Measurements from ENCODE around the gene TTLL10. TPM values are rescaled to one million over a fixed set of nuclear protein-coding genes. Genes with fewer than 3 reads are reported as not detected.

Gene TTLL10
- polyA plus RNA-seq, 1 donor (not counting 4 experiments of a cell fraction or from before 2014, with no cell fraction given): not detected

DNA sequence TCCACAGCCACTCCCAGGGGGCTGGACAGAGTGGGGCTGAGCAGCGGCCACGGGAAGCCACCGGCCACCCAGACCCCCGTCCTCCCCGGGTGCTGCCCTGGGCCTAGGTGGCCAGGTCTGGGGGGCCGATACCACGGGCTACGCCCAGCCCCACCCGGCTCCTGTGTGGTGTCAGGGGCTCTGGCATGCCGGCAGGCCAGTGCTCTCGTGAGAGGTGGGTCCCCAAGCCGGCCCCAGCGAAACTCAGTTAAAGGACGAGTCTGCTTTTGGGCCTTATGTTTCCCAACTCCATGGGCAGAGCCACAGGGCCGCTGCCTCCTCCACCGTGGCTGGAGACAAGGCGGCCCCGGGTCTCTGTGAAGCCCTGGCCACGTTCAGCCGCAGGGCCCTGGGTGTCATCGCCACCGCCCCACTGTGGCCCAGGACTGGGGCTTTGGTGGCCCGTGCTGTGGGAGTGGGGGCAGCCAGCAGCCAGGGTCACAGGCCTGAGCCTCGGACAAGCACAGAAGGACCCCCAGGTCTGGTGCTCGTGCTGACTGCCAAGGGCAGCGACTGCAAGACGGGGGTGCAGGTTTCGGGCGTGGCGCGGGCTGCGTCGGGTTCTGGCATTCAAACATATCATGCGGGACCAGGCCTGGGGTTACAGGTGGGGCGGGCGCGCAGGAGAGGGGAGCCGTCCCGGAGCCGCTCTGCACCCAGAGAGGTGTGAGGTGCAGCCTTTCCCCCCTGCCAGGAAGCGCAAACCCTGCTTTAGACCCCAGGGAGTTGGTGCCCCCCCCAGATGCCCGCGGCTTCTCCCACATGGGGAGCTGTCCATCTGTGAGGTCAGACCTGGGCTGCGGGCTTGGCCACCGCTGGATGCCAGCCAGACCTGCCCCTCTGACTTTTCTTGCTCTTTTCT lies 45.9 kb upstream of the TTLL10 start:
- Histone ChIP-seq H3K27ac (ENCODE audit: control insufficient read depth, insufficient read depth, low read length) (no peak overlapping the region), H3K9me3 (ENCODE audit: control insufficient read depth, low read depth, low read length) (no peaks in the 10 kb centered on the region), H3K79me2 (ENCODE audit: control insufficient read depth, insufficient read depth, low read length) (no peaks in the 10 kb centered on the region), H2AFZ (ENCODE audit: control insufficient read depth, low read length) (no peak overlapping the region), H3K4me2 (ENCODE audit: control insufficient read depth, extremely low read depth, insufficient read depth, low read depth, low read length) (no peak overlapping the region), H3K36me3 (ENCODE audit: control insufficient read depth in 2 of 2, extremely low read depth in 1 of 2, insufficient read depth in 2 of 2, low read length in 2 of 2) (no peaks in the 10 kb centered on the region), H3K4me3 (ENCODE audit: control insufficient read depth in 2 of 3, extremely low read depth in 1 of 3, insufficient read depth in 2 of 3, low read depth in 1 of 3, low read length in 3 of 3) (no peak overlapping the region), H3K9ac (ENCODE audit: control insufficient read depth, extremely low read depth, insufficient read depth, low read length) (no peak overlapping the region), H3K9me1 (ENCODE audit: control insufficient read depth, extremely low read depth, insufficient read depth, low read length) (no peaks in the 10 kb centered on the region), H3K27me3 (ENCODE audit: control insufficient read depth, extremely low read depth, insufficient read depth, low read length) (peaks cover 7% of the 10 kb centered on the region), H4K20me1 (ENCODE audit: control insufficient read depth, extremely low read depth, insufficient read depth, low read length) (no peaks in the 10 kb centered on the region), H3K4me1 (ENCODE audit: control insufficient read depth, extremely low read depth, insufficient read depth, low read length) (no peaks in the 10 kb centered on the region)
- dilution Hi-C loops (cut with MboI; ENCODE audit: extremely low pct_ligation_motif_present, low sequenced_read_pairs): no loop called here
- FAIRE-seq: no peak
- DNase-seq (ENCODE audit: low read depth, low spot score): no peak
- TF ChIP-seq EZH2 (IDR thresholded peaks at IDR 0.05; ENCODE audit: low read length): no peak
- TF ChIP-seq, protein P1, sequence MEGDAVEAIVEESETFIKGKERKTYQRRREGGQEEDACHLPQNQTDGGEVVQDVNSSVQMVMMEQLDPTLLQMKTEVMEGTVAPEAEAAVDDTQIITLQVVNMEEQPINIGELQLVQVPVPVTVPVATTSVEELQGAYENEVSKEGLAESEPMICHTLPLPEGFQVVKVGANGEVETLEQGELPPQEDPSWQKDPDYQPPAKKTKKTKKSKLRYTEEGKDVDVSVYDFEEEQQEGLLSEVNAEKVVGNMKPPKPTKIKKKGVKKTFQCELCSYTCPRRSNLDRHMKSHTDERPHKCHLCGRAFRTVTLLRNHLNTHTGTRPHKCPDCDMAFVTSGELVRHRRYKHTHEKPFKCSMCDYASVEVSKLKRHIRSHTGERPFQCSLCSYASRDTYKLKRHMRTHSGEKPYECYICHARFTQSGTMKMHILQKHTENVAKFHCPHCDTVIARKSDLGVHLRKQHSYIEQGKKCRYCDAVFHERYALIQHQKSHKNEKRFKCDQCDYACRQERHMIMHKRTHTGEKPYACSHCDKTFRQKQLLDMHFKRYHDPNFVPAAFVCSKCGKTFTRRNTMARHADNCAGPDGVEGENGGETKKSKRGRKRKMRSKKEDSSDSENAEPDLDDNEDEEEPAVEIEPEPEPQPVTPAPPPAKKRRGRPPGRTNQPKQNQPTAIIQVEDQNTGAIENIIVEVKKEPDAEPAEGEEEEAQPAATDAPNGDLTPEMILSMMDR (optimal IDR thresholded peaks at IDR 0.05 in 1 of 3, IDR thresholded peaks at IDR 0.05 in 1 of 3, conservative IDR thresholded peaks at IDR 0.05 in 1 of 3; ENCODE audit: extremely low read depth in 1 of 3, insufficient read depth in 2 of 3, low read length in 3 of 3): no peak

DNA sequence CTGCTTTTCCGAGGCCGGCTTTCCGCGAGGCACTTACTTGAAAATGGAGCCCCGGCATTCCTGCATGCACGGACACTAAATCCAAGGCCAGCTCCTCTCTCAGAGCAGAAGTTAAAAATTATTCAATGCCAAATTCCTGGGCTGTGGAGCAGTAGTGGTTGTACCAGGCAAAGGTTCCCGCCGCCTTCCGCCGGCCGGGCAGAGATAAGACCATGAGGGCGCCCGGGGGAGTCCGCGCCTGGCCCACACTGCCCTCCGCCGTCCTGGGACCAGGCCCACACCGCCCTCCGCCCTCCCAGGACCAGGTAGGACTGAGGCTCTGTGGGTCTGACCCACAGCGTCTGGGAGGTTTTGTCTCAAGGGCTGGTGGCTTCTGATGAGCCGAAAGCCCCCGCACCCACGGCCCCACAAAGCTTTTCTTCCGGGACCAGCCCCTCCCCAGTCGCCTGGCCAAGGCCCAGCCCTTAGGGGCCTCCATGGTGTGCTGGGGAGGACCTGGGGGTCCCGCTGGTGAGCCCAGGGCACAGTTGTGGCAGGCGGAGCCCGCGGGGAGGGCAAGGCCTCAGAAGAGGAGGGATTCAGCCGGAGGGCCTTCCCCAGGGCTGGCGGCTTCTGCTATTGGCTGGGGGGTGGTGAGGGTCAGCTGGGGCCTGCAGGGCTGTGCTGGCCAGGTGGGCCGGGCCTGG lies 45.1 kb upstream of the TTLL10 start:
- H4K20me1 ChIP-seq (ENCODE audit: control insufficient read depth, extremely low read depth, insufficient read depth, low read length): no peaks in the 10 kb centered on the region
- no peak overlapping the region for H3K9ac ChIP-seq (ENCODE audit: control insufficient read depth, extremely low read depth, insufficient read depth, low read length)
- H3K27ac ChIP-seq (ENCODE audit: control insufficient read depth, insufficient read depth, low read length): no peak overlapping the region
- no peaks in the 10 kb centered on the region for H3K36me3 ChIP-seq (ENCODE audit: control insufficient read depth in 2 of 2, extremely low read depth in 1 of 2, insufficient read depth in 2 of 2, low read length in 2 of 2)
- no peaks in the 10 kb centered on the region for H3K79me2 ChIP-seq (ENCODE audit: control insufficient read depth, insufficient read depth, low read length)
- dilution Hi-C loops (cut with MboI; ENCODE audit: extremely low pct_ligation_motif_present, low sequenced_read_pairs): no loop called here
- no peak overlapping the region for H3K4me2 ChIP-seq (ENCODE audit: control insufficient read depth, extremely low read depth, insufficient read depth, low read depth, low read length)
- TF ChIP-seq EZH2 (IDR thresholded peaks at IDR 0.05; ENCODE audit: low read length): no peak
- TF ChIP-seq, protein P1 (optimal IDR thresholded peaks at IDR 0.05 in 1 of 3, IDR thresholded peaks at IDR 0.05 in 1 of 3, conservative IDR thresholded peaks at IDR 0.05 in 1 of 3; ENCODE audit: extremely low read depth in 1 of 3, insufficient read depth in 2 of 3, low read length in 3 of 3): no peak
- DNase-seq (ENCODE audit: low read depth, low spot score) (no peak), FAIRE-seq (no peak)
- H3K4me3 ChIP-seq (ENCODE audit: control insufficient read depth in 2 of 3, extremely low read depth in 1 of 3, insufficient read depth in 2 of 3, low read depth in 1 of 3, low read length in 3 of 3): no peak overlapping the region
- H2AFZ ChIP-seq (ENCODE audit: control insufficient read depth, low read length): no peak overlapping the region
- peaks cover 8% of the 10 kb centered on the region for H3K27me3 ChIP-seq (ENCODE audit: control insufficient read depth, extremely low read depth, insufficient read depth, low read length)
- H3K4me1 ChIP-seq (ENCODE audit: control insufficient read depth, extremely low read depth, insufficient read depth, low read length): no peaks in the 10 kb centered on the region
- no peaks in the 10 kb centered on the region for H3K9me3 ChIP-seq (ENCODE audit: control insufficient read depth, low read depth, low read length)
- H3K9me1 ChIP-seq (ENCODE audit: control insufficient read depth, extremely low read depth, insufficient read depth, low read length): no peaks in the 10 kb centered on the region

All from keratinocyte (primary cell).